ENCODE data around the gene SNX9. TPM values are rescaled to one million over a fixed set of nuclear protein-coding genes. Genes with fewer than 3 reads are reported as not detected.

Gene SNX9
- total RNA-seq, 1 donor from 2014 or later, result 36.0 TPM

DNA sequence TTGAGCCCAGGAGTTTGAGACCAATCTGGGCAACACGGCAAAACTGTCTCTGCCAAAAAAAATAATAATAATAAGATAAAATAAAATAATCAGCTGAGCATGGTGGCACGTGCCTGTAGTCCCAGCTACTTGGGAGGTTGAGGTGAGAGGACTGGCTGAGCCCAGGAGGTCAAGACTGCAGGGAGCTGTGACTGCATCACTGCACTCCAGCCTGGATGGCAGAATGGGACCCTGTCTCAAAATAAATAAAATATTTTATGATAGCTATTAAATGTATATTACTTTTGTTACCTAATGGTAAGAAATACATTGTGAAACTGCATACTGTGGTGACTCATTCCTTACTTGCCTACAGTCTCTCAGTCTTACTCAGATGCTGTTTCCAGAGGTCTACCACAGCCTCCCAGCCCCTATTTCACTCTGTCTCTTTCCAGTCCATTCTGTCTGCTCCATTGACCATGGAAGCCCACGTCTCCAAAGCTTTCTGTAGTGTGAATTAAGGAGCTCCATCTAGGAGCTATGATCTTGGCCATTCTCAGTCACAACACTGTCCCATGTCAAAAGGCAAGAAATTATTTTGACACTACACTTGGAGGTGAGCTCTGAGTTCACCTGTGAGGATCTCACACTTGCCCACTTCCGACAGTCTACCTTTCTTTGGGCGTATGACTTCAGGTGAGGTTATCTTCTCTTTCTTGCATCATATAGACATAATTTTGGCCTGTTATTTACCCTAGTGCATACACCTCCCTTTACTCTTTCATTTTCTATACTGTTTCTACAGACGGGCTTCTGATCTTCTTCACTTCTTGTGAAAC, 22.4 kb upstream of the SNX9 start:
- H3K9me3 ChIP-seq (ENCODE audit: insufficient read depth, low read depth, low read length), result no peaks in the 10 kb centered on the region
- no peaks in the 10 kb centered on the region for H3K27me3 ChIP-seq (ENCODE audit: insufficient read depth, low read length)
- H3K4me3 ChIP-seq (ENCODE audit: insufficient read depth, low read depth, low read length), result no peak overlapping the region
- no peaks in the 10 kb centered on the region for H3K79me2 ChIP-seq (ENCODE audit: insufficient read depth, low read length)
- no peak overlapping the region for H3K4me2 ChIP-seq (ENCODE audit: low read length)
- no peak overlapping the region for H2AFZ ChIP-seq (ENCODE audit: low read depth, low read length)
- H3K4me1 ChIP-seq (ENCODE audit: insufficient read depth, low read length), result peaks cover 4% of the 10 kb centered on the region
- no peak overlapping the region for H3K9ac ChIP-seq (ENCODE audit: low read length)
- no peaks in the 10 kb centered on the region for H4K20me1 ChIP-seq (ENCODE audit: insufficient read depth, low read length)
- Mint-ChIP-seq H3K4me3 (ENCODE audit: unreplicated experiment) (no peak overlapping the region), H3K9me3 (ENCODE audit: unreplicated experiment) (no peaks in the 10 kb centered on the region), H3K27ac (ENCODE audit: unreplicated experiment) (no peak overlapping the region), H3K27me3 (ENCODE audit: low read depth, unreplicated experiment) (peaks cover 4% of the 10 kb centered on the region), H3K36me3 (ENCODE audit: low read depth, unreplicated experiment) (peaks cover 2% of the 10 kb centered on the region), H3K4me1 (ENCODE audit: low read depth, unreplicated experiment) (peaks cover 6% of the 10 kb centered on the region)
- TF ChIP-seq EZH2 (IDR thresholded peaks at IDR 0.05; ENCODE audit: insufficient read depth, low read length), result no peak
- TF ChIP-seq, protein P1, sequence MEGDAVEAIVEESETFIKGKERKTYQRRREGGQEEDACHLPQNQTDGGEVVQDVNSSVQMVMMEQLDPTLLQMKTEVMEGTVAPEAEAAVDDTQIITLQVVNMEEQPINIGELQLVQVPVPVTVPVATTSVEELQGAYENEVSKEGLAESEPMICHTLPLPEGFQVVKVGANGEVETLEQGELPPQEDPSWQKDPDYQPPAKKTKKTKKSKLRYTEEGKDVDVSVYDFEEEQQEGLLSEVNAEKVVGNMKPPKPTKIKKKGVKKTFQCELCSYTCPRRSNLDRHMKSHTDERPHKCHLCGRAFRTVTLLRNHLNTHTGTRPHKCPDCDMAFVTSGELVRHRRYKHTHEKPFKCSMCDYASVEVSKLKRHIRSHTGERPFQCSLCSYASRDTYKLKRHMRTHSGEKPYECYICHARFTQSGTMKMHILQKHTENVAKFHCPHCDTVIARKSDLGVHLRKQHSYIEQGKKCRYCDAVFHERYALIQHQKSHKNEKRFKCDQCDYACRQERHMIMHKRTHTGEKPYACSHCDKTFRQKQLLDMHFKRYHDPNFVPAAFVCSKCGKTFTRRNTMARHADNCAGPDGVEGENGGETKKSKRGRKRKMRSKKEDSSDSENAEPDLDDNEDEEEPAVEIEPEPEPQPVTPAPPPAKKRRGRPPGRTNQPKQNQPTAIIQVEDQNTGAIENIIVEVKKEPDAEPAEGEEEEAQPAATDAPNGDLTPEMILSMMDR (IDR thresholded peaks at IDR 0.05; ENCODE audit: insufficient read depth, low read depth, low read length), result no peak
- no peaks in the 10 kb centered on the region for H3K36me3 ChIP-seq (ENCODE audit: insufficient read depth, low read length)
- FAIRE-seq (no peak), DNase-seq (ENCODE audit: low read depth) (peak; percentile 56)
- H3K27ac ChIP-seq (ENCODE audit: low read depth, low read length), result no peak overlapping the region

DNA sequence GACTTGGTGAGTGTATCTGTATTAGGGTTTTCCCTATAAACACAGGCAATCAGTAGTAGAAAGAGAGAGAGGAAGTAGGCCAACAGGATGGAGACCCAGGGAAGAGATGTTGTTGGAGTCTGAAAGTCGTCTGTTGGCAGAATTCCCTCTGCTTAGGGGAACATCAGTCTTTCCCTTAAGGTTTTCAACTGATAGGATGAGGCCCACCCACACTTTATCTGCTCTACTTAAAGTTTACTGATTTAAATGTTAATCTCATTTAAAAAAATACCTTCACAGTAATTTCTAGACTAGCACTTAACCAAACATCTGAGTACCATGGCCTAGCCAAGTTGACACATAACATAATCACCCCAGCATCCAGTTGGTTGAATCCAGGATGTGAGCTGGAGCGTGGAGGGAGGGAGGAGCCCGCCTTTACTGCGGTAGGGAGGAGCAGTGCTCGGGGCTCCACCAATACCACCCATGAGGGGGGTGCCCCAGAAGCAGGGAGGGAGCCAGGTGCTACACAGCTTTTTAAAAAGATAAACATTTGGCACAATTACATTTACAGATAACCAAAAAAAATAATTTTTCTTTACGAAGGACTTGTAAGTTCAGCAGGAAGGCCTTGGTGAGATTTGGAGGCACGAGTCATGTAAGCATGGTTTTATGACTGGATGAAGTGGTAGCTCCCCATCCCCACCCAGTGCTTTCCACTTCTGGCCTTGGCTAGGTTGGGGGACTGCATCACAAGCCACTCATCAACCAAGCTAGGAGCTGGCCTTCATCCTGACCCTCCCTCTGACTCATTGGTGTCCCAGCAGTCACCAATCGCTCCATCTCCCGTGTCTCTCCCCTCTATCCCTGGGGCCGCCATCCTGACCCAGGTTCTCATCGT, 18.4 kb upstream of the SNX9 start:
- Mint-ChIP-seq H3K4me3 (ENCODE audit: unreplicated experiment) (no peak overlapping the region), H3K27me3 (ENCODE audit: low read depth, unreplicated experiment) (no peaks in the 10 kb centered on the region), H3K4me1 (ENCODE audit: low read depth, unreplicated experiment) (no peaks in the 10 kb centered on the region), H3K36me3 (ENCODE audit: low read depth, unreplicated experiment) (no peaks in the 10 kb centered on the region), H3K9me3 (ENCODE audit: unreplicated experiment) (no peaks in the 10 kb centered on the region), H3K27ac (ENCODE audit: unreplicated experiment) (no peak overlapping the region)
- H3K36me3 ChIP-seq (ENCODE audit: insufficient read depth, low read length), result no peaks in the 10 kb centered on the region
- no peak overlapping the region for H3K4me2 ChIP-seq (ENCODE audit: low read length)
- no peak overlapping the region for H3K27ac ChIP-seq (ENCODE audit: low read depth, low read length)
- peaks cover 4% of the 10 kb centered on the region for H3K4me1 ChIP-seq (ENCODE audit: insufficient read depth, low read length)
- no peak overlapping the region for H2AFZ ChIP-seq (ENCODE audit: low read depth, low read length)
- FAIRE-seq (no peak), DNase-seq (ENCODE audit: low read depth) (no peak)
- H3K27me3 ChIP-seq (ENCODE audit: insufficient read depth, low read length), result no peaks in the 10 kb centered on the region
- no peaks in the 10 kb centered on the region for H3K79me2 ChIP-seq (ENCODE audit: insufficient read depth, low read length)
- no peak for TF ChIP-seq EZH2 (IDR thresholded peaks at IDR 0.05; ENCODE audit: insufficient read depth, low read length)
- TF ChIP-seq, protein P1 (IDR thresholded peaks at IDR 0.05; ENCODE audit: insufficient read depth, low read depth, low read length), result no peak
- H3K9ac ChIP-seq (ENCODE audit: low read length), result no peak overlapping the region
- no peaks in the 10 kb centered on the region for H4K20me1 ChIP-seq (ENCODE audit: insufficient read depth, low read length)
- H3K9me3 ChIP-seq (ENCODE audit: insufficient read depth, low read depth, low read length), result peaks cover 5% of the 10 kb centered on the region
- no peak overlapping the region for H3K4me3 ChIP-seq (ENCODE audit: insufficient read depth, low read depth, low read length)
